ENCODE measurements around the gene ZRANB3. TPM values are rescaled to one million over a fixed set of nuclear protein-coding genes. Genes with fewer than 3 reads are reported as not detected.

Gene ZRANB3
- total RNA-seq, 1 experiment from 2014 or later: 12.0 TPM

DNA sequence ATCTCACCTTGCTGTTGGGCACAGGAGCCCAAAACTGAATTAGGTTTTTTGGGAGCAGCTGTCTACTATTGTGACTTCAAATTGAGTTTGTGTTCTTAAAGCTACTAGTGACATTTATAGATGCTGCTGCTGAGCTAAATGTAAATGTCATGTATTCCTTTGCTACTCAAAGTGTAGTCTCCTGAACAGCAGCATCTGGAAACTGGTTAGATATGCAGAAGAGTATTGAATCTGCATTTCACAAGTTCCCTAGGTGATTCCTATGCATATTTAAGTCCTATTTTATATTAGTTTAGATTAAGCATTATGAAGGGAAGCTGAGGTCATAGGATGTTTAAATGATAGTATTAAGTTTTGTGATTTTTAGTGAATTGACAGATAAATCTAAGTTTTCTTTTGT lies 411.4 kb downstream of the ZRANB3 start:
- Histone ChIP-seq H3K36me3 (ENCODE audit: control insufficient read depth in 1 of 2, insufficient read depth in 2 of 2, low read length in 2 of 2) (no peaks in the 10 kb centered on the region), H3K4me3 (replicated peaks in 1 of 2; ENCODE audit: low read depth in 1 of 2, low read length in 2 of 2) (no peak overlapping the region), H3K4me2 (ENCODE audit: low read length) (no peak overlapping the region), H2AFZ (ENCODE audit: low read depth, low read length, poor library complexity, severe bottlenecking) (no peak overlapping the region), H4K20me1 (ENCODE audit: insufficient read depth) (no peaks in the 10 kb centered on the region), H3K9me3 (ENCODE audit: control insufficient read depth in 1 of 2, insufficient read depth in 1 of 2, low read depth in 1 of 2, low read length in 2 of 2) (no peaks in the 10 kb centered on the region), H3K79me2 (ENCODE audit: insufficient read depth, low read length) (no peaks in the 10 kb centered on the region), H3K27ac (ENCODE audit: low read depth, low read length) (no peak overlapping the region), H3K27me3 (ENCODE audit: insufficient read depth, low read length) (no peaks in the 10 kb centered on the region), H3K9ac (ENCODE audit: low read length) (no peak overlapping the region), H3K4me1 (ENCODE audit: control insufficient read depth in 1 of 2, insufficient read depth in 2 of 2, low read length in 2 of 2) (no peaks in the 10 kb centered on the region), H3K9me2 (ENCODE audit: insufficient read depth) (no peaks in the 10 kb centered on the region)
- DNase-seq (ENCODE audit: low read depth, low spot score) (no peak), ATAC-seq (no peak)
- intact Hi-C loops (cut with micrococcal nuclease): no loop called here
- CTCF ChIA-PET: no interaction called here
- RAD21 ChIA-PET (ENCODE audit: low non-redundant PET in 1 of 2, low total read pairs in 2 of 2, uncharacterized antibody in 2 of 2, unreplicated experiment in 2 of 2): no interaction called here
- POLR2A ChIA-PET: no interaction called here
- BruUV-seq (replicated peaks): no TSS peak
- TF ChIP-seq ZNF274 (IDR thresholded peaks at IDR 0.05; ENCODE audit: low read depth, low read length): no peak
- no peak for TF ChIP-seq CBX3 (IDR thresholded peaks at IDR 0.05; ENCODE audit: low read depth)
- no peak for TF ChIP-seq JUND (IDR thresholded peaks at IDR 0.05)
- no peak for TF ChIP-seq ZFX (IDR thresholded peaks at IDR 0.05)
- no peak for TF ChIP-seq SRF (IDR thresholded peaks at IDR 0.05; ENCODE audit: low read depth)
- no peak for TF ChIP-seq ELF1 (IDR thresholded peaks at IDR 0.05; ENCODE audit: borderline replicate concordance, low read depth)
- no peak for TF ChIP-seq CEBPB (IDR thresholded peaks at IDR 0.05; ENCODE audit: low read depth)
- no peak for TF ChIP-seq EZH2 (IDR thresholded peaks at IDR 0.05)
- TF ChIP-seq, protein P1, sequence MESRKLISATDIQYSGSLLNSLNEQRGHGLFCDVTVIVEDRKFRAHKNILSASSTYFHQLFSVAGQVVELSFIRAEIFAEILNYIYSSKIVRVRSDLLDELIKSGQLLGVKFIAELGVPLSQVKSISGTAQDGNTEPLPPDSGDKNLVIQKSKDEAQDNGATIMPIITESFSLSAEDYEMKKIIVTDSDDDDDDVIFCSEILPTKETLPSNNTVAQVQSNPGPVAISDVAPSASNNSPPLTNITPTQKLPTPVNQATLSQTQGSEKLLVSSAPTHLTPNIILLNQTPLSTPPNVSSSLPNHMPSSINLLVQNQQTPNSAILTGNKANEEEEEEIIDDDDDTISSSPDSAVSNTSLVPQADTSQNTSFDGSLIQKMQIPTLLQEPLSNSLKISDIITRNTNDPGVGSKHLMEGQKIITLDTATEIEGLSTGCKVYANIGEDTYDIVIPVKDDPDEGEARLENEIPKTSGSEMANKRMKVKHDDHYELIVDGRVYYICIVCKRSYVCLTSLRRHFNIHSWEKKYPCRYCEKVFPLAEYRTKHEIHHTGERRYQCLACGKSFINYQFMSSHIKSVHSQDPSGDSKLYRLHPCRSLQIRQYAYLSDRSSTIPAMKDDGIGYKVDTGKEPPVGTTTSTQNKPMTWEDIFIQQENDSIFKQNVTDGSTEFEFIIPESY (IDR thresholded peaks at IDR 0.05; ENCODE audit: extremely low read depth, insufficient replicate concordance, low read length): no peak
- TF ChIP-seq CTCF (IDR thresholded peaks at IDR 0.05 in 2 of 3, conservative IDR thresholded peaks at IDR 0.05 in 1 of 3; ENCODE audit: borderline replicate concordance in 1 of 3, insufficient read depth in 1 of 3, low read depth in 2 of 3, low read length in 2 of 3): no peak
- no peak for TF ChIP-seq SIN3A (IDR thresholded peaks at IDR 0.05; ENCODE audit: low read depth)
- no peak for TF ChIP-seq TCF7L2 (IDR thresholded peaks at IDR 0.05; ENCODE audit: borderline replicate concordance, extremely low read depth, insufficient read depth, insufficient read length)
- TF ChIP-seq YY1 (IDR thresholded peaks at IDR 0.05; ENCODE audit: extremely low read depth, insufficient replicate concordance, low read depth, low read length): no peak
- no peak for TF ChIP-seq FOSL1 (IDR thresholded peaks at IDR 0.05; ENCODE audit: low read depth)
- no peak for TF ChIP-seq REST (IDR thresholded peaks at IDR 0.05; ENCODE audit: low read depth)
- no peak for TF ChIP-seq ATF3 (IDR thresholded peaks at IDR 0.05)
- no peak for TF ChIP-seq EZH2phosphoT487 (IDR thresholded peaks at IDR 0.05; ENCODE audit: borderline replicate concordance)
- no peak for TF ChIP-seq POLR2A (IDR thresholded peaks at IDR 0.05; ENCODE audit: borderline replicate concordance, extremely low read depth, insufficient read depth, insufficient read length)

Data from HCT116 (cell line).